HUES64 (cell line): Measurements from ENCODE around the gene FUOM.

Experiments
- H3K27ac ChIP-seq: 2 replicates; pipeline ENCODE4 v1.7.0; 2013; ENCODE audit warnings: low read depth, low read length, inconsistent platforms
- H3K27me3 ChIP-seq: 2 replicates; pipeline ENCODE4 v1.6.1; 2013; ENCODE audit warnings: mild to moderate bottlenecking, low read length; ENCODE audit not compliant: insufficient read depth
- H3K36me3 ChIP-seq: 2 replicates; pipeline ENCODE4 v1.6.1; 2013; ENCODE audit warnings: mild to moderate bottlenecking, low read length; ENCODE audit not compliant: insufficient read depth
- H3K4me1 ChIP-seq: 2 replicates; pipeline ENCODE4 v1.6.1; 2013; ENCODE audit warnings: mild to moderate bottlenecking, low read length, moderate library complexity; ENCODE audit not compliant: insufficient read depth
- H3K4me3 ChIP-seq: 2 replicates; pipeline ENCODE4 v1.5.1; 2013; ENCODE audit warnings: mild to moderate bottlenecking, low read length, moderate library complexity
- H3K9ac ChIP-seq: 2 replicates; pipeline ENCODE4 v1.6.1; 2013; ENCODE audit warnings: mild to moderate bottlenecking, low read depth, low read length
- H3K9me3 ChIP-seq: 2 replicates; pipeline ENCODE4 v1.6.1; 2013; ENCODE audit warnings: low read depth, low read length; ENCODE audit not compliant: insufficient read depth
- WGBS: fragments of 150-250, 120-280 bp; methylation state at CpG from one replicate; pipeline ENCODE4 v1.1.7; 2013; ENCODE audit warnings: missing lambda C conversion rate; 5-methylcytosine and 5-hydroxymethylcytosine counted together

Gene FUOM

DNA sequence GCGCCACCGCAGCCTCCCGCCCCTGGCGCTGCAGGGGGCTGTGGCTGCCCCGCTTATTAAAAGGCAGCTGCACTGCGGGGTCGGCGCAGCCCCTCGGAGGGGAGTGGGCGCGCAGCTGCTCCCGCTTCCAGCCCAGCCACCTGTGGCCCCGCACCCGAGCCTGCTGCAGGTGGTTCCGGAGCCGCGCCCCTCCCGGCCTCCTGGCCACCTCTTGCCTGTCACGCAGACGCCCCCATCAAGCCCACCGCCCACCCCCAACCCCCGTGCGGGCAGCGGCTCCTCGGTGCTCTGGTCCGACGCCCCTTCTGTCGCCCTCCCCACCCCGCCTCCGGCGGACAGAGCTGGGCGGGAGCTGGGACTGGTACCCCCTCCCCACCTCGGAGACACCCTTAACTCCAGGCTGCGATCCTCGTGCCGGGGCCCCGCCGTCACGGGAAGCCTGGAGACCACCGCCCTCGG is 21.7 kb downstream of the FUOM start:
- H3K9ac ChIP-seq = no peak overlapping the region
- H3K9me3 ChIP-seq = no peaks in the 10 kb centered on the region; the same call in 1 of the 2 replicates
- no peaks in the 10 kb centered on the region for H3K4me1 ChIP-seq
- no peaks in the 10 kb centered on the region for H3K36me3 ChIP-seq
- H3K27ac ChIP-seq = no peak overlapping the region
- WGBS = 15% methylated on average over 40 of the region's 41 CpGs
- H3K27me3 ChIP-seq = peaks cover 70% of the 10 kb centered on the region
- H3K4me3 ChIP-seq = no peak overlapping the region

DNA sequence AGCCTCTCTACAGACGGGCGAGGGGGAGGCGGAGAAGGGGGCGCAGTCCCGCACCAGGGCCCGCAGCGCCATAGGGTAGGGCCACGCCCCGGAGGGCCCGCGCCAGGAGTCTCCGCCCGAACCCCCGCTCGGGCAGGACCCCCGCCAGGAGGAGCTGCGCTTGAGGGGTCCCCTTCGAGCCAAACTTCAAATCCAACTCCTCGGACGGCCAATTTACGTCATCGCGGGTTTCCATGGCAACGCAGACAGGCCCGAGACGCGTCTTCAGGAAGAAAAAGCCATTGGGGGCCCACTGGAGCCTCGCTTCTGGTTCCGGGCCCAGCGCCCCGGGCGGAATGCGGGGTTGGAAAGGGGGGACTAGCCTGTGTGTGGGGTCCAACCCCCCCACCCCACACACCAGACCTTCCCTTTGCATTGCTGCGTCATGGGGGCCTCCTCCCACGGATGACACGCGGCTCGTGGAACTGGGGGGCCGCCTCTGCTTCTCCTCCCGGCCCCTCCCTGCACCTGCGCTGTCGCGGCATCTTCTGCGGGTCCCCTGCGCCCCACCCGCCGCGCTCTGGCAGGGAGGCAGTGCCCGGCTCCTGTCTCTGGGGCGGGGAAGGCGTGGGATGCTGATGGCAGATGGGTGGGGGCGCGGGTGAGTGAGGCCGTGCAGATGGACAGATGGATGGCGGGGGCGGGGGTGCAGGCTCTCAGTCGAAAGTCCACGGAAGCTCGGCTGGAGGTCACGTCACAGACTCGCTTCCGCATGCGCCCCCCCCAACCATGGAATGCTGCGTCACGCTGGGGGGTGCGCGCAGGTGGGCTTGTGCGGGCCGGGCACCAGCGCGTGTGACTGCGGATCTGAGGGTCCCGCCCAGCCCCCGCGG is 22.3 kb downstream of the FUOM start:
- WGBS = 10% methylated on average over 70 of the region's 75 CpGs
- peaks cover 76% of the 10 kb centered on the region for H3K27me3 ChIP-seq
- H3K9ac ChIP-seq = no peak overlapping the region

DNA sequence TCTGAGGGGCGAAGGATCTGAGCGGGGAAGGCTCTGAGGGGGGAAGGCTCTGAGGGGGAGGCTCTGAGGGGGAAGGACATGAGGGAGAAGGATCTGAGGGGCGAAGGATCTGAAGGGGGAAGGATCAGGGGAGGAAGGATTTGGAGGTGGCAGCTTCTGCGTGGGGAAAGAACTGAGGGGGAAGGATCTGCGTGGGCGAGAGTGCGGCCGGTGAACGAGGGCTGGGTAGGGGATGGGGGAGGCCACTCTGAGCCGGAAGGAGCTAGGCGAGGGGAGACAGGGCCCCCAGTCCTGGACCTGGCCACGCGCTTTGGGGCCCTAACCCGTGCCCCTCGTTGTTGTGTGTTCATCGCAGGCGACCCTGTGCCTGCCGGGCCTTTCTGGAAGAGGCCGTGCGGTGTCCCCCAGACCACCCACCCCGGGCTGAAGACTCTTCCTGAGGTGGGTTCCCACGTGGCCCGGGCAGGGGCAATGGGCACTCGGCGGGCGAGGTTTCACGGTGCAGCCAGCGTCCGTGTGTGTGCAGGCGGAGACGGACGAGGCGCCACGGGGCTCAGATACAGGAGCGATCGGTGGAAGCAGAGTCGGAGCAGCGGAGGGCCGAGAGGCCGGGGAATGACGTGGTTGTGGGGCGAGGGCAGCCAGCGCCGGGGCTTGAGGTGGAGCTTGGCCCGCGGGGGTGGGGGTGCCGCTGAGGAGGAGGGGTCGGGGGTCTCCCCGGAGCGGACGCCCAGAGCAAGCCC is 23.1 kb downstream of the FUOM start:
- H3K27me3 ChIP-seq = peaks cover 78% of the 10 kb centered on the region
- no peak overlapping the region for H3K27ac ChIP-seq
- WGBS = 22% methylated on average over 51 of the region's 51 CpGs
- no peak overlapping the region; the same call in 1 of the 2 replicates for H3K9ac ChIP-seq
- no peaks in the 10 kb centered on the region for H3K4me1 ChIP-seq
- no peaks in the 10 kb centered on the region for H3K36me3 ChIP-seq
- H3K4me3 ChIP-seq = peak overlapping the region; percentile 49
- no peaks in the 10 kb centered on the region; the same call in 1 of the 2 replicates for H3K9me3 ChIP-seq

More for the DNA sequence above, 22.3 kb downstream of the FUOM start:
- Histone ChIP-seq H3K9me3 (no peaks in the 10 kb centered on the region; the same call in 1 of the 2 replicates), H3K27ac (no peak overlapping the region), H3K36me3 (no peaks in the 10 kb centered on the region), H3K4me1 (no peaks in the 10 kb centered on the region), H3K4me3 (peak overlapping the region; percentile 49)

DNA sequence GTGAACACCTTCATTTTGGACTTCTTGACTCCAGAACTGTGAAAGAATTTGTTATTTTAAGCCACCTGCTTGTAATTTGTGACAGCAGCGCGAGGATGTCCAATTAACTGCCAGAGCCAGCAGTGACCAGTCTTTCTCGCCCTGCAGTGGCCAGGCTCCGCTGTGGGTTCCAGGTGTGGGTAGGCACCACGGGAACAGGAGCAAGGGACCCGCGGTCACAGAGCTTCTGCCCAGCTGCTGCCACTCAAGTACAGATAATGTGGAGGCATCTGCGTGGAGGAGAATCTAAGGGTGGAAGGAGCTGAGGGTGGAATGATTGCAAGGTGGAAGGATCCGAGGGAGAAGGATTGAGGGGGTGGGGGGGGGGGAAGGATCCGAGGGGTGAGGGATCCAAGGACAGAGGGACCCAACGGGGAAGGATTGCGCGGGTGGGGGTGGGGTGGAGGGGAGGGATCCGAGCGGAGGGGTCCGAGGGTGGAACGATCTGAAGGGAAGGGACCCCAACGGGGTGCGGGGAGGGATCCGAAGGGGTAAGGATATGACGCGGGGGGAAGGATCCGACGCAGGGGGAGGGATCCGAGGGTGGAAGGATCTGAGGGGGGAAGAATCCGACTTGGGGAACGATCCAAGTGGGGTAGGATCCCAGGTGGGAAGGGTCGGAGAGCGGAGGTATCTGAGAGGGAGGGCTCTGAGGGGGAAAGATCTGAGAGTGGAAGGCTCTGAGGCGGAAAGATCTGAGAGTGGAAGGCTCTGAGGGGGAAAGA is 24.7 kb downstream of the FUOM start:
- WGBS = 66% methylated on average over 30 of the region's 30 CpGs
- H3K4me3 ChIP-seq = no peak overlapping the region
- peaks cover 6% of the 10 kb centered on the region for H3K4me1 ChIP-seq
- H3K36me3 ChIP-seq = no peaks in the 10 kb centered on the region
- H3K9ac ChIP-seq = no peak overlapping the region
- H3K9me3 ChIP-seq = no peaks in the 10 kb centered on the region; the same call in 1 of the 2 replicates
- no peak overlapping the region for H3K27ac ChIP-seq
- peaks cover 93% of the 10 kb centered on the region for H3K27me3 ChIP-seq

DNA sequence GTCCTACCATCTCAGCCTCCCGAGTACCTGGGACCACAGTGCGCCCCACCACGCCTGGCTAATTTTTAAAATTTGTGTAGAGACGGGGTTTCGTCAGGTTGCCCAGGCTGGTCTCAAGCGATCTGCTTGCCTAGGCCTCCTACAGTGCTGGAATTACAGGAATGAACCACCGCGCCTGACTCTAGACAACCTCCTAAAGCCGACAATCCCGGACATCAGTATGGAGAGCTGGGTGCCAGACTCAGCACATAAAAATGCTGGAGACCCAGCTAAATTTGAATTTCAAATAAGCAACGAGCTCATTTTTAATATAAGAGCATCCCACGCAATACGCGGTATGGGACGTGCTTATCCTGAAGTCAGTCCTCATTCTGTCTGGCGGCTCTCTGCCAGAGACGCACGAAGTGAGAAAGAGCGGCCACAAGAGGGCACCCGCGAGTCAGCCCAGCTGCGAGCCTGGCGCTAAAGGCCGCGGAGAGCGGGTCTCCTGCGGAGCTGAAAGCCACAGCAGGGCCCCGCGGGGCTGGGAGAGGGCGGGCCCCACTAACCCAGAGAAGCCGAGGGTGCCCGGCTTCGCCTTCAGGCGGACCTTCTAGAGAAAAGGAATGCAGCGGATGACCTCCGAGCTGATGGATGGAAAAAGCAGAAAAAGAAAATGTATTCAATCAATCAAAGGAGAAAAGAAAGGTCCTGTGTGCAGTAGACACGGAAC is 28.2 kb downstream of the FUOM start:
- H3K4me1 ChIP-seq = peaks cover 6% of the 10 kb centered on the region
- H3K9me3 ChIP-seq = no peaks in the 10 kb centered on the region; the same call in 1 of the 2 replicates
- H3K4me3 ChIP-seq = peak overlapping the region; percentile 22
- 7% methylated on average over 37 of the region's 37 CpGs for WGBS
- no peaks in the 10 kb centered on the region for H3K36me3 ChIP-seq
- peaks cover 93% of the 10 kb centered on the region for H3K27me3 ChIP-seq
- no peak overlapping the region for H3K27ac ChIP-seq
- no peak overlapping the region for H3K9ac ChIP-seq

DNA sequence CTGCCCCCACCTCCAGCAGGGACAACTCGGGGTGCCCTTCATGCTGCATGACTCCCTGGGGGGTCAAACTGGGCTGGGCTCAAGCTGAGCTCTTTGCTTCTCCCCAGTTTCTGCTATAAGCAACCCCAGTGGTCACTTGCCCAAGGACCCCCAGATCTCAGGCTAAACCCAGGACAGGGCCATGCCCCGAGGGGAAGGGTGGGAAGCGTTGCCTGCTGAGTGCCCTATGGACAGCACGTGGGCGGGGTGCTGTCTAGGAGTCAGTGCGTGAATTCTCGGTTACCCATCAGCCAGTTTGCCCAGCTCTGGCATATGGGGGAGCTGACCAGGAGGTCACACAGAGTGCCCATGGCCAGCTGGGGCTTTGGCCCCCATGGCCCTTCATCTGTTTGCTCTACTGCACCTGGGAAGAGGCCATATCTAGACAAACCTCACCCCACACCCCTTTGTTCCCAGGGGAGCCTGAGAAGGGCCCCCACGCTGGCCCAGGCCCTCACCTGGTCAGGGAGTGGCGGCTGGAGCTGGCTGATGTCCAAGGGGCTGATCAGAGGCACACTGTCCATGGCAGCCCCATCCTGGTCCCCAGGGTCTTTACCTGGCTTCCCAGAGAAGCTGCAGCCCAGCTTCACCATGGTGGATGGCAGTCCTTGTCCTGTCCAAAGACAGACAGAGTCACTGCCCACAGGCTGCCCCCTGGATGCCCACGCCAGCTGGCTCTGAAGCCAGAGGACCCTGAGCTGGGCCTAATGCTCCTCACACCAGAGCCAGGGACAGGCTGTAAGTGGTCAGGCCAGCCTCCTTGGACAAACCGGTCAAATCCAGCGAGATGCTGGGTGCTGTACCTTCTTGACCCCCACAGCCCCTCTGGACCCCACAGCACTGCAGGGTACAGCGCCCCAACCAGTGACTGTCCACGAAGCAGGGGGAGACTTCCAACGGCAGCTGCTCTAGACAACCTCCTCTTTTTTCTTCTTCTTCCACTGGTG is 29.2 kb downstream of the FUOM start:
- WGBS = 88% methylated on average over 15 of the region's 15 CpGs
- peaks cover 84% of the 10 kb centered on the region for H3K27me3 ChIP-seq
- H3K27ac ChIP-seq = no peak overlapping the region
- H3K9ac ChIP-seq = no peak overlapping the region
- H3K9me3 ChIP-seq = no peaks in the 10 kb centered on the region; the same call in 1 of the 2 replicates
- peaks cover 6% of the 10 kb centered on the region for H3K4me1 ChIP-seq
- no peak overlapping the region for H3K4me3 ChIP-seq
- H3K36me3 ChIP-seq = no peaks in the 10 kb centered on the region

DNA sequence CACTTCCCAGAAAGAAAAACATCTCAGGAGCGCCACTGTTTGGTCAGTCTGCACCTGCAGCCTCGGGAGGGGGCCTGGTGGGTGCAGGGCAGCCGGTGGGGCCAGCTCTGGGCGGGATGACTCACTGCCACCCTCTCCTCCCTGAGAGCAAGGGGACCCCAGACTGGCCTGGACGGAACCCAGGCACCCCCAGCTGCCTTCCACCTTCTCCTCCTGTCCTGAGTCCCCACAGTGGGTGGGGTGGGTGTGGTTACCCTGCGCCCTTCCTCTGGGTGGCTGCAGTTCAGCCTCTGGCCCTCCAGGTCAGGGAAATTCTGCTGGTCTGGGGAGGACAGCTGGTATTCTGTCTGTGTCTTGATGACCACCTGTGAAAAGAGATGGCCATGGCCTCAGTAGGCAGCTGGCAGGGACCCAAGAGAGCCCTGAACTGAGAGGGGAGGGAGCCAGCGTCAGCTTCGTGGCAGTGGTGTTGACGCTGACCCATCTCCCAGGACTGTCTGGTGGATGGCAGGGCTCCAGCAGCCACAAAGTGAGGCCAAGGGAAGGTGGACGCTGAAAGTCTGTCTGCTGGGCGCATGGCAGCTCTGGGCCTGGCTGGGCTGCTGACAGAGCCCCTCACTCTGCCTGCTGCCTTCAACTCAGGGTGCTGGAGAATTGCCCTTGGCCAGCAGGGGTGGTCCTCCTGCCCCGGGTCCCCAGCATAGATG is 30.0 kb downstream of the FUOM start:
- Histone ChIP-seq H3K27ac (no peak overlapping the region), H3K27me3 (peaks cover 77% of the 10 kb centered on the region), H3K9me3 (no peaks in the 10 kb centered on the region; the same call in 1 of the 2 replicates), H3K4me3 (no peak overlapping the region), H3K4me1 (peaks cover 6% of the 10 kb centered on the region), H3K36me3 (no peaks in the 10 kb centered on the region), H3K9ac (no peak overlapping the region)
- 71% methylated on average over 11 of the region's 12 CpGs for whole genome bisulfite sequencing

DNA sequence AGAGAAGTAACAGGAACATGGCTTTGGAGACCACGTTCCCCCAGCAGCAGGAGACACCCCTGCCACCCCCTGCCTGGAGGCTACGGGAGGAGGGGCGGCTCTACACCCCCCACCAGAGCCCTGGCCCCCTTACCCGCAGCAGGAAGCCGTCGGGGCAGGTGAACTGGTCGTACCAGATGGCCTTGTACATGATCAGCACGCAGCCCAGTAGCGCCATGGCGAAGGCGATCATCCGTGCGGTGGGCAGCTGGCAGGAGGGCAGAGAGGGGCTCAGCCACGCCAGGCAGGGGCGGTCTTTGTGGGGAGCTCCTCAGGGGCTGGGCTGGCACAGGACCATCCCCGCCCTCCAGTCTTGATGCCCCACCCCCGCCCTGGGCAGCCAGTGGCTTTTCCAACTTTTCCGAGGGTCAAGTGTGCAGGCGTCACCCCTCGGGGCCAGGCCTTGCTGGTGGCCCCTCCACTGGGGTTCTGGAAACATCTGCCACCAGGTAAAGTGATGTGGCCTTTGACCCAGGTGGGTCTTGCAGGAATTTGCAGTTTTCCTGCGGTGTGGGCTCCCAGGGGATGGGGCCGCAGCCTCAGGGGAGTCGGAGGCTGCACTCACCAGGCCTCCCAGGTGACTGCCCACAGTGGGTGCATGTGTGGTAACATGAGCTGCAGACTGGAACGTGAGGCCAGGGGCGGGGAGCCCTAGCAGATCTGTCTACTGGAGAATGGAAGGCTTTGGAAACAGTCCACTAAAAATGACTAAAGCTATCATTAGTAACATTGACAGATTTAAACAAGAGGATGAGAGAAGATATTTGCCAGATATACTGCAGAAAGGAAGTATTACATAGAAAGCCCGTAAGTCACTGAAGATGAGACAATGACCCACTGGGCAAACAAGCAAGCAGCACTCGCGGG is 30.8 kb downstream of the FUOM start:
- H3K4me3 ChIP-seq = no peak overlapping the region
- H3K9ac ChIP-seq = no peak overlapping the region
- no peaks in the 10 kb centered on the region for H3K9me3 ChIP-seq
- peaks cover 6% of the 10 kb centered on the region for H3K4me1 ChIP-seq
- 71% methylated on average over 28 of the region's 28 CpGs for WGBS
- no peak overlapping the region for H3K27ac ChIP-seq
- no peaks in the 10 kb centered on the region for H3K36me3 ChIP-seq
- peaks cover 69% of the 10 kb centered on the region for H3K27me3 ChIP-seq

DNA sequence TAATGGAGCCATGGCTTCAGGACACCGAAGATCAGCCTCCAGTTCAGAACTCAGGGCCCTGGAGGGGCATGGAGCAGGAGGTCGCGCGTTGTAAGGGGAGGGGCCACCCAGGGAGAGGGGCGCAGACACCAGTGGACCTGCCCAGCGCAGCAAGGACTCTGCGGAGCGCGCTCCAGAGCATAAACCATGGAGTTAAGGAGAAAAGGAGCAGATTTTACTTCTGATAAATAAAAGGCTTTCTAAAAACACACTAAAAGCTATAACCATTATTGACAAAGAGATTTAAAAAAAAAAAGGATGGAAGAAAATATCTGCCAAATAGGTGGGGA is 31.6 kb downstream of the FUOM start:
- H3K27me3 ChIP-seq = peaks cover 61% of the 10 kb centered on the region
- WGBS = 44% methylated on average over 9 of the region's 9 CpGs
- no peaks in the 10 kb centered on the region for H3K9me3 ChIP-seq
- peak overlapping the region; percentile 58 for H3K4me3 ChIP-seq
- no peaks in the 10 kb centered on the region for H3K36me3 ChIP-seq
- no peak overlapping the region for H3K9ac ChIP-seq
- no peak overlapping the region for H3K27ac ChIP-seq
- H3K4me1 ChIP-seq = peaks cover 6% of the 10 kb centered on the region
